GM19099 (cell line): ENCODE measurements around the gene VMO1.

ENCODE experiments used
- POLR2A ChIP-seq: IDR thresholded peaks from 3 replicates; pipeline ENCODE4 v1.6.1; 2011; ENCODE audit warnings: low read depth; ENCODE audit not compliant: insufficient read length; ENCODE audit errors: extremely low read depth

The VMO1 gene

DNA sequence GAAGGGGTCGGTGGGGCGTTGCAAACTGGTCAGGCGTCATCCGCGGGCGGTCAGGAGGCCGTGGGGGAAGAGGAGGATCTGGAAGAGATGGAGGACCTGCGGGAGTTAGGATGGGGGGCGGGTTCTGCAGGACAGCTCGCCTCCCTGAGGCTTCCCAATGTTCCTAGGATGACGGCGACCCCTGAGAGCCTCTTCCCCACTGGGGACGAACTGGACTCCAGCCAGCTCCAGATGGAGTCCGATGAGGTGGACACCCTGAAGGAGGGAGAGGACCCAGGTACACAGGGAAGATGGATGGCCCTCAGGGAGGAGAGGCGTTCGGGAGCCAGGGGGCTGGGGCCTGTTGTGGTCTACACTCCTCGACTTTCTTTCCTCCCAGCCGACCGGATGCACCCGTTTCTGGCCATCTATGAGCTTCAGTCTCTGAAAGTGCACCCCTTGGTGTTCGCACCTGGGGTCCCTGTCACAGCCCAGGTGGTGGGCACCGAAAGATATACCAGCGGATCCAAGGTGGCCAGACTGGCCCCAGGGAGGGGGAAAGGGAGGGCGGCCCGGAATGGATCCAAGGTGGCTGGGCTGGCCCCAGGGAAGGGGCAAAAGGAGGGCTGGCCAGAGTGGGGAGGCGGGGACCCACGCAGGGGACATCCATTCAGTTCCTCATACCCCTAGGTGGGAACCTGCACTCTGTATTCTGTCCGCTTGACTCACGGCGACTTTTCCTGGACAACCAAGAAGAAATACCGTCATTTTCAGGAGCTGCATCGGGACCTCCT is 21.6 kb upstream of the VMO1 start:
- TF ChIP-seq POLR2A, result no peak

- TF ChIP-seq POLR2A, result peak; percentile 74
Observed at GRCh38 chr17:4806777-4807604, 20.8 kb upstream of the VMO1 start, which contains the start of gene PLD2. Gene PLD2, plus strand, starts transcription at chr17:4807152. Its CDS starts 621 bp downstream, at chr17:4807773.

DNA sequence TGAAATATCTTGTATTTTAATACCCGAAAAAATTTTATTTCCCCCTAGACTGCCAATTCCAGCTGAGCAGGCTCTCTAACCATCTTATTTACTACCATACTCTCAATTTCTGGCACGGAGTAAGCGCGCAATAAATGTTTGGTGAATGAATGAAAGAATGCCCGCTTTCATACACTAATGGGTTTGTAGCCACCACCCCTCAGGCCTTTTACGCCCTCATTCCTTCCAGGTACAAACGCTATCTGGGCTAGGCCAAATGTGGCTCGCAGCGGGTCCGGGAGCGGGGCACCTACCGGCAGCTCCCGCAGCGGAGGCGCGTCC is 20.3 kb upstream of the VMO1 start:
- TF ChIP-seq POLR2A, result no peak

GRCh38 chr17:4802228-4802627 is 16.1 kb upstream of the VMO1 start, which contains the start of gene C17orf114:
Gene C17orf114, minus strand, starts transcription at chr17:4802328.
- no peak for TF ChIP-seq POLR2A

DNA sequence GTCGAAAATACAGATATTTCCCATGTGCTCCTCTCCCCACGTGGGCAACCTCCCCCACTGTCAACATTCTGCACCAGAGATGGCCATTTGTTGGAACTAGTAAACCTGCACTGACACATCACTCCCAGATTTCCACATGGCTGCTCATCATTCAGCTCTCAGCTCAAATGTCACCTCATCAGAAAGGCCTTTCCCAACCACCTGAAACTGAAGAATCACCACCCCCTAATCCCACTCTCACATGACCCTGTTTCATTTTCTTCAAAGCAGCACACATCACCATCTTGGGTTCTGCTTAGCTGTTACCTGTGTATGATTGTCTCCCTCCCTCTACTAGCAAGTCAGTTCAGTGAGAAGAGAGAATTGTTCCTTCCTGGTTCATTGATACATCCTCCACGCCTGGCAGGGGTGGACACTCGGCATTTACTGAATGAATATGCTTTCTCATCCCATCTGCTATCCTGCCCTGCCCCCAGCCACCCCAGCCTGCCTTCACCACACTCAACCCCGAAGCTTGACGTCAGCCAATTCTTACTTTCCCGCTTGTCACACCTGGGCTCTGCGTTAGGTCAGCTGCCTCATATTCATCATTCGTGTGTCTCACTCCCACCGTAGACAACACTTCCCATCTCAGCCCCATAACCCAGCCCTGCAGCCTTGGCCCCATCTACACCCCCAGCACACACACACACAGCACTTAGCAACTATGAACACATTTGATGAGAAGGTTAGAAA is 14.5 kb upstream of the VMO1 start:
- no peak for TF ChIP-seq POLR2A

DNA sequence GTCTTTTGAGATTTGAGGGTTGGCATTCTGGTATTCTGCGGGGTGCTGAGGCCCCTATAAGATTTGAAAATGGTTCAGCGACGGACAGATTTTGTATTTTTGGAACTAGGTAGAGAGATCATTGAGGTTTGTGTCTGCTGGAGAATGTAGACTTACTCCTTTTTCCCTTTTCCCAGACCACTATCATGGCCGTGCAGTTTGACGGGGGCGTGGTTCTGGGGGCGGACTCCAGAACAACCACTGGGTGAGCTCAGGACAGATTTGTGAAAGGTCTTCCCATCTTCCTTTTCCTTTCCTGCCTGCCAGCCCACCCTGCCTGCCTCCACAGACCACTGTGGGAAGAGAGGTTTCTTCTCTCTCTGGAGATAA is 10.4 kb upstream of the VMO1 start:
- TF ChIP-seq POLR2A, result no peak

DNA sequence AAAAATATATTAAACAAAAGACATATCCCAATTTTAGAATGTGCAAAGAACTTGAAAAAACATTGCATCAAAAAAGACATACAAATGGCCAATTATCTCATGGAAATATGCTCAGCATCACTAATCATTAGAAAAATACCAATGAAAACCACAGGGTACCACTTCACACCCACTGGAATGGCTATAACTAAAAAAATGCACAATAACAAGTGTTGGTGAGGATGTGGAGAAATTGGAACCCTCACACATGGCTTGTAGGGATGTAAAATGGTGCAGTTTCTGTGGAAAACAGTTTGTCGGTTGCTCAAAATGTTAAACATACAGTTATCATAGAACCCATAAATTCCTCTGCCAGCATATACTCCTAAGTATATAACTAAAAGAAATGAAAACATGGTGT is 9.0 kb upstream of the VMO1 start:
- TF ChIP-seq POLR2A, result no peak

- TF ChIP-seq POLR2A, result no peak
Observed at GRCh38 chr17:4790705-4791088, 4.5 kb upstream of the VMO1 start.

DNA sequence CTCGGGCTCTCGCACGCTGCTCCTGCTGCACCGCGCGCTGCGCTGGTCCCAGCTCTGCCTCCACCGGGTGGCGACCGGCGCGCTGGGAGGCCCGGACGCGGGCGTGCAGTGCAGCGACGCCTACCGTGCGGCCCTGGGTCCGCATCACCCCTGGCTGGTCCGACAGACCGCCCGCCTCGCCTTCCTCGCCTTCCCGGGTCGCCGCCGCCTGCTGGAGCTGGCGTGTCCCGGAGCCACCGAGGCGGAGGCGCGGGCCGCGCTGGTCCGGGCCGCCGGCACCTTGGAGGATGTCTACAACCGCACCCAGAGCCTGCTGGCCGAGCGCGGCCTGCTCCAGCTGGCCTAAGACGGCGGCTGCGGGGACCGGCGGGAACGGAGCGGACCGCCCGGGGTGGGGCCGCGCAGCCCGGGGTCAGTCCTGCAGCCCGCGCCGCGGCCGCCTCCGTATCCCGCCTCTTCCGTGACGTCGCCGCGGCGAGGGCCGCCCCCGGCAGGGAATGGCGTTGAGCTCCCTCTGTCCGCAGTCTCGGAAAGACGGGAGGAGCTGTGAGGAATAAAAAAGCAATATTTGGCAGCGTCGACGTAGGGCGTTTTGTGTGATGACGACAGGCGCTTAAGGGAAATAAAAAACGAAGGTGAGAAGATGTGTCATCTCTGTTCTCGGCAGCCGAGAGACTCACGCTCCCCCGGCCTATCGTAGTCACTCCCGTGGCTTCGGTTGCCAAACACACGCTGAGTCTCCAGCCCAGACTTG is 4.0 kb upstream of the VMO1 start:
- TF ChIP-seq POLR2A, result peak; percentile 61

DNA sequence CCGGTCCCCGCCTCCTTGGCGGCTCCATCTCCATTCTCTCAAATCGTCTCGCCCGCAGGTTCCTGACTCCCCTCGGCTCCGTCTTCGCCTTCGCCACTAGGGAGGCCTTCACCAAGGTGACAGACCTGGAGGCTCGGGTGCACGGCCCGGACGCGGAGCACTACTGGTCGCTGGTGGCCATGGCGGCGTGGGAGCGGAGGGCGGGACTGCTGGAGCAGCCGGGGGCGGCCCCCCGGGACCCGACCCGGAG is 3.5 kb upstream of the VMO1 start:
- no peak for TF ChIP-seq POLR2A

DNA sequence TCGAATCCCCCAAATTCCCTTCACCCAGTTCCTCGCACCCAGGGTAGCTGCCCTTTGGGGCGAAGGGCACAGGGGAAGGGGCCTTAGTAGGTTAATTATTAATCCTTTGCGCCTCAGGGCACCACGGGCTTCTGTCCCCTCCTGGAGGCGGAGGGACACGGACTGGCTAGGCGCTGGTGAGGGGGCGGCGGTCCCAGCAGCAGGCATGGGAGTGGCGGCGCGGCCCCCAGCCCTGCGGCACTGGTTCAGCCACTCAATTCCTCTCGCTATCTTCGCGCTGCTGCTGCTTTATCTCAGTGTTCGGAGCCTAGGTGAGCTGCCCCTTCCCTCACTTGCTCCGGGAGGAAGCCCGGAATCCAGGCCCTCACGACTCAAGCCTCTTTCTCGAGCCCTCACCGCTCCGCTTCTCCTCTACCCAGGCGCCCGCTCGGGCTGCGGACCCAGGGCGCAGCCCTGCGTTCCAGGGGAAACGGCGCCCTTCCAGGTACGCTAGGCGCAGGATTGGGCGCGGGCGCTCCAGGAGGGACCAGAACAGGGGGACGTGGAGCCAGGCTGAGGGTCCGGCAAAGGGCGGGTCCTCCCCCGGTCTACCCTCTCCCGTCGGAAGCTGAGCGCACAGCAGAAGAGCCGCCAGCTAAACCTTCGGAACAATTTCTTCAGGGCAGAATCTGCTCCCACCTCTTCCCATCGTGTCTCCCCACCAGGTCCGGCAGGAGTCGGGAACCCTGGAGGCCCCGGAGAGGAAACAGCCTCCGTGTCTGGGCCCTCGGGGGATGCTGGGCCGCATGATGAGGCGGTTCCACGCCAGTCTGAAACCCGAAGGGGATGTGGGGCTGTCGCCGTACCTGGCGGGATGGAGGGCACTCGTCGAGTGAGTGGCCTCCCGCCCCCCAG is 2.9 kb upstream of the VMO1 start, which contains the start of gene GLTPD2:
GLTPD2 (plus strand) TSS at position 158 of the 894 bp plus-strand sequence; CDS start at position 206, 48 bp downstream.
- TF ChIP-seq POLR2A, result no peak

DNA sequence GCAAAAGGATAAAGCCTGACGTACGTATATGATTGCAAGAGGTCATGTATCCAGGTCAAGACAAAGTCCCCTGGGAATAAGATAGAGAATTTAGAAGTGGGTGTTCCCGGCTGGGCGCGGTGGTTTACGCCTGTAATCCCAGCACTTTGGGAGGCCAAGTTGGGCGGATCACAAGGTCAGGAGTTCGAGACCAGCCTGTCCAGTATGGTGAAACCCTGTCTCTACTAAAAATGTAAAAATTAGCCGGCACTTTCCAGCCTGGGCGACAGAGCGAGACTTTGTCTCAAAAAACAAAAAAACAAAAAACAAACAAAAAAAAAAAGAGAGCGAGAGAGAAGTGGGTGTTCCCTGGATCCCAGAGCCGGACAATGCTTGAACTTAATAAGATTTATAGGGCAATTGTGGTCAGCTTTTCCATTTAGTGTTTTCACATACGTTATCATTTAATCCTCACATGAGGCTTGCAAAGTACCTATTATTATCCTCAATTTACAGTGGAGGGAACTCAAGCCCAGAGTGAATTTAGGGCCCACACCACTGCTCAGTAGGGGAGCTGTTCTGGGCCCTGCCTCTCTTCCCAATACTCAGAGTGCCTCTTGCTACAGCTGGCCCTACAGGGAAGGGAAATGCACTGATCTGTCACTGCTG is 2.1 kb upstream of the VMO1 start:
- no peak for TF ChIP-seq POLR2A

GRCh38 chr17:4786516-4786915 is 352 bp upstream of the VMO1 start:
- no peak for TF ChIP-seq POLR2A

DNA sequence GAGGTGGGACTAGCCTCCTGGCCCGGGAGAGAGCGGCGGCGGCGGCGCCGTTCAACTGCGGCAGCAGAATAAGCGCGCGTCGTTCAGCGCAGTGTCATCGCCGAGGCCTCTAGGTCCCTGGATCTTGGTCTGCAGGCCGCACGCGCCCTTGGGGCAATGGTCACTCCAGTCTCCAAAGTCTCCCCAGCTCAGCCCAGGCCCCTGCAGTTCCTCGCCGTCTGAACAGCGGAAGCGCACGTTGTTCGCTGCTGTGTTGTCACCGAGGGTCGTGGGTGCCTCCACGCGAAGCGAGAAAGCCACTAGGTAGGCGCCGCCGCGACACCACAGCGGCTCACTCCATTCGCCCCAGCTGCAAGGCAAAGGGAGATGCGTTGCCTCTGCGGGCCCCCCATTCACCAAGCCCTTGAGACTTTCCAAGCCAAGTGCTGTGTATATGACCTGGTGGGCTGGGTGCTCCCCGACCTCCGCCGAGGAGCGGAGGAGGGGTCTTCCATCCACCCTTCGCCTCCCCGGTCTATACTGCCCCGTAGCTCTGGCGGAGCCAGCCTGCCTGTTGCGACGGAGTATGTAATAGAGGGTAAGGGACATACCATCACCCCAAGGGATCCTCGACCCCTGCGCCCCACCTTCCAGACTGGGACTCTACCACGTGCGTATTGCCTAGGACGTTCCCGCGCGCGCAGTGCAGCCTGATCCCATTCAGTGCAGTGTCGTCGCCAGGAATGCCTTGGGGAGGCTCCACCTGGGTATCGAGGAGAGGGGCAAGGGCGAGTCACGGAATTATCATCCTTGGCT is 656 bp downstream of the VMO1 start:
- no peak for TF ChIP-seq POLR2A
